A673 (cell line): ENCODE results near the gene C1QTNF8. TPM values are rescaled to one million over a fixed set of nuclear protein-coding genes. Genes with fewer than 3 reads are reported as not detected.
"Not testable (repeated sequence)": the region's sequence is repeated elsewhere in the genome, so short reads cannot be mapped to it uniquely, and the experiment has no call there.

Experiments used
- BruUV-seq: library from RNA; stranded (reverse); fragments of 400-500 nt; replicated peaks from 2 replicates; lab custom pipeline; 2021; lab: Mats Ljungman, UMichigan
- CTCF ChIA-PET: fragments of 300-600 bp; sonication (Branson Sonifier 250); formaldehyde crosslinking; loops from one replicate; lab custom pipeline; 2022; ENCODE audit warnings: antibody characterized with exemption; lab: Charles Lee
- POLR2A ChIA-PET: fragments of 300-600 bp; sonication (Branson Sonifier 250); formaldehyde crosslinking; loops from one replicate; lab custom pipeline; 2022; ENCODE audit warnings: antibody characterized with exemption; ENCODE audit not compliant: low non-redundant PET; lab: Charles Lee
- DNase-seq: peaks from one replicate; pipeline ENCODE4 v3.0.0-alpha.2; 2015; ENCODE audit warnings: low spot score
- H3K27ac ChIP-seq: fragments of 200-600 bp; sonication (generic); 2 replicates; pipeline ENCODE4 v1.5.1; 2016; ENCODE audit warnings: mixed run types, low read depth, mild to moderate bottlenecking, mixed read lengths, antibody characterized with exemption, low read length; ENCODE audit not compliant: poor library complexity, severe bottlenecking
- H3K27me3 ChIP-seq: fragments of 200-600 bp; sonication (generic); replicated peaks from 2 replicates; pipeline ENCODE4 v1.6.1; 2017; ENCODE audit warnings: mixed run types, low read depth, mild to moderate bottlenecking, mixed read lengths, antibody characterized with exemption, low read length; ENCODE audit not compliant: insufficient read depth, poor library complexity
- H3K36me3 ChIP-seq: fragments of 200-600 bp; sonication (generic); 2 replicates; pipeline ENCODE4 v1.6.1; 2016; ENCODE audit warnings: mixed run types, mild to moderate bottlenecking, mixed read lengths, antibody characterized with exemption, low read length; ENCODE audit not compliant: insufficient read depth, poor library complexity, severe bottlenecking
- H3K4me1 ChIP-seq: fragments of 200-600 bp; sonication (generic); 2 replicates; pipeline ENCODE4 v1.6.1; 2017; ENCODE audit warnings: mixed run types, mild to moderate bottlenecking, mixed read lengths, antibody characterized with exemption, low read length; ENCODE audit not compliant: insufficient read depth, poor library complexity, severe bottlenecking
- H3K4me3 ChIP-seq: fragments of 200-600 bp; sonication (generic); 2 replicates; pipeline ENCODE4 v1.5.1; 2016; ENCODE audit warnings: low read depth, mixed run types, mild to moderate bottlenecking, mixed read lengths, low read length; ENCODE audit not compliant: poor library complexity, severe bottlenecking
- H3K9me3 ChIP-seq: fragments of 200-600 bp; sonication (generic); 2 replicates; pipeline ENCODE4 v1.6.1; 2016; ENCODE audit warnings: mixed run types, low read depth, mild to moderate bottlenecking, mixed read lengths, antibody characterized with exemption, low read length; ENCODE audit not compliant: poor library complexity, severe bottlenecking
- CTCF ChIP-seq: fragments of 300-800, 200-600 bp; sonication (generic); conservative IDR thresholded peaks from 2 replicates; pipeline ENCODE4 v1.5.1; 2017; ENCODE audit warnings: low read depth, mild to moderate bottlenecking, antibody characterized with exemption, low read length, moderate library complexity, mixed read lengths
- EZH2 ChIP-seq: fragments of 200-600 bp; sonication (generic); IDR thresholded peaks from 2 replicates; pipeline ENCODE4 v1.6.1; 2017; ENCODE audit warnings: borderline replicate concordance, low read depth, mild to moderate bottlenecking, mixed read lengths, antibody characterized with exemption, low read length; ENCODE audit not compliant: poor library complexity, severe bottlenecking
- intact Hi-C: fragments of 100-400 bp; cut with micrococcal nuclease; formaldehyde crosslinking; loops from one replicate; pipeline ENCODE4 v1.10.0; 2022; ENCODE audit not compliant: unreplicated experiment
- total RNA-seq: library from RNA; stranded (reverse); gene quantifications from 2 replicates; pipeline ENCODE4 v1.2.3, GENCODE V29; 2021

Gene C1QTNF8
- total RNA-seq, 1 experiment from 2014 or later, result not detected

DNA sequence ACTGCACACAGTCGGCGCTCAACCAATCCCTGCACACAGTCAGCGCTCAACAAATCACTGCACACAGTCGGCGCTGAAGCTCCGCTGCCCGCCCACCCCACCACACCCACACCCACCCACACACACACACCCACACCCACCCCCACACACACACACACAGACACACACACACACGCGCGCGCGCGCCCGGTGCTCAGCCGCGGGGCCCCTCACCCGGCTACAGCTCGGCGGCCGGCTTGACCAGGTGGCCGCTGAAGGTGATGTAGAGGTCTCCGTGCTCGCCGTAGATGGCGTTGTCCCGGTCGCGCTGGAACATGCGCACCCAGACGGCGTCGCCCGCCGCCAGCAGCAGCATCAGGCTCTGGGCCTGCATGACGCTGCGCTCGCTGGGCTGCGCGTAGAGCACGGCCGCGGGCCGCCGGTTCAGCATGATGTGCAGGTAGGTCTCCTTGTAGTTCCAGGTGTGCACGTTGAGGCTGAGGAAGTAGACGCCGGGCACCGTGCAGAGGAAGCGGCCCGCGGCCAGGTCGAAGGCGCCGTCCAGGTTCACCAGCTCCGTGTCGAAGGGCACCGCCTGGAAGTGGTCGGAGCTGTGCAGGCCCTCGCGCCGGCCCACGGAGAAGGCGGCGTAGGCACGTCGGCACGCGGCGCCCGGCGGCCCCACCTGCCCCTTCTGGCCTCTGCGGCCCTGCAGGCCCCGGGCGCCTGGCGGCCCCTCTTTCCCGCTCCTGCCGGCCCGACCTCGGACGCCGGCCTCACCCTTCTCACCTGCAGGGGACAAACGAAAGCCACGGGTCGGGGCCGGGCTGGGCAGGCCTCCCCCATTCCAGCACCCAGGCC lies 2.5 kb downstream of the C1QTNF8 start:
- no peaks in the 10 kb centered on the region for H3K4me1 ChIP-seq
- H3K36me3 ChIP-seq, result no peaks in the 10 kb centered on the region
- H3K9me3 ChIP-seq, result no peaks in the 10 kb centered on the region
- no TSS peak for BruUV-seq
- CTCF ChIA-PET, result no interaction called here
- peak; percentile 54 for DNase-seq
- POLR2A ChIA-PET, result no interaction called here
- no peaks in the 10 kb centered on the region for H3K27me3 ChIP-seq
- intact Hi-C loops, result no loop called here
- no peak overlapping the region for H3K4me3 ChIP-seq
- TF ChIP-seq CTCF (no peak), EZH2 (no peak)
- no peak overlapping the region for H3K27ac ChIP-seq

DNA sequence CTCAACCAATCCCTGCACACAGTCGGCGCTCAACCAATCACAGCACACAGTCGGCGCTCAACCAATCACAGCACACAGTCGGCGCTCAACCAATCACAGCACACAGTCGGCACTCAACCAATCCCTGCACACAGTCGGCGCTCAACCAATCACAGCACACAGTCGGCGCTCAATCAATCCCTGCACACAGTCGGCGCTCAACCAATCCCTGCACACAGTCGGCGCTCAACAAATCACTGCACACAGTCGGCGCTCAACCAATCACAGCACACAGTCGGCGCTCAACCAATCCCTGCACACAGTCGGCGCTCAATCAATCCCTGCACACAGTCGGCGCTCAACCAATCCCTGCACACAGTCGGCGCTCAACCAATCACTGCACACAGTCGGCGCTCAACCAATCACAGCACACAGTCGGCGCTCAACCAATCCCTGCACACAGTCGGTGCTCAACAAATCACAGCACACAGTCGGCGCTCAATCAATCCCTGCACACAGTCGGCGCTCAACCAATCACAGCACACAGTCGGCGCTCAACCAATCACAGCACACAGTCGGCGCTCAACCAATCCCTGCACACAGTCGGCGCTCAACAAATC lies 3.3 kb downstream of the C1QTNF8 start:
- H3K9me3 ChIP-seq, BruUV-seq, H3K4me3 ChIP-seq, H3K27ac ChIP-seq, CTCF ChIA-PET, DNase-seq, H3K4me1 ChIP-seq, H3K27me3 ChIP-seq, H3K36me3 ChIP-seq, intact Hi-C loops, POLR2A ChIA-PET: not testable (repeated sequence)

- CTCF ChIA-PET, result no interaction called here
- TF ChIP-seq CTCF (no peak), EZH2 (no peak)
- Histone ChIP-seq H3K27me3 (peaks cover 9% of the 10 kb centered on the region), H3K27ac (no peak overlapping the region), H3K9me3 (no peaks in the 10 kb centered on the region), H3K4me1 (no peaks in the 10 kb centered on the region), H3K36me3 (no peaks in the 10 kb centered on the region), H3K4me3 (no peak overlapping the region)
- BruUV-seq, result no TSS peak
- POLR2A ChIA-PET, result no interaction called here
- no peak for DNase-seq
- intact Hi-C loops, result no loop called here
Observed at GRCh38 chr16:1091992-1092552, 4.0 kb downstream of the C1QTNF8 start.
